Occipital lobe (tissue), 2 donors: ENCODE data around the gene KCNMA1. TPM values are rescaled to one million over a fixed set of nuclear protein-coding genes. Genes with fewer than 3 reads are reported as not detected.

Experiments used
- DNase-seq: peaks from one replicate; lab custom pipeline; 2025; lab: John Stamatoyannopoulos, UW
- total RNA-seq: library from RNA; depleted of rRNA; stranded (reverse); fragments of >200 nt; gene quantifications from one replicate; pipeline ENCODE4 v1.2.3, GENCODE V29; 2014

Gene KCNMA1
- total RNA-seq, 1 donor from 2014 or later: 43.0 TPM

- no peak for DNase-seq
Measured at GRCh38 chr10:77091597-77092165, 545.9 kb downstream of the KCNMA1 start.

- no peak for DNase-seq
Measured at GRCh38 chr10:77090381-77091356, 546.9 kb downstream of the KCNMA1 start.

GRCh38 chr10:77087366-77087765 lies 550.2 kb downstream of the KCNMA1 start:
- DNase-seq: no peak

- DNase-seq: no peak
Measured at GRCh38 chr10:77086081-77086480, 551.5 kb downstream of the KCNMA1 start.

- no peak for DNase-seq
Measured at GRCh38 chr10:77085344-77085743, 552.3 kb downstream of the KCNMA1 start.

GRCh38 chr10:77084431-77085144 lies 553.0 kb downstream of the KCNMA1 start:
- peak; percentile 46 for DNase-seq

- no peak for DNase-seq
Measured at GRCh38 chr10:77082601-77083252, 554.9 kb downstream of the KCNMA1 start.

GRCh38 chr10:77081481-77081891 lies 556.1 kb downstream of the KCNMA1 start:
- DNase-seq: no peak

- DNase-seq: no peak
Measured at GRCh38 chr10:77080361-77081027, 557.1 kb downstream of the KCNMA1 start.

- DNase-seq: no peak
Measured at GRCh38 chr10:77079592-77080300, 557.9 kb downstream of the KCNMA1 start.

GRCh38 chr10:77077316-77077945 lies 560.2 kb downstream of the KCNMA1 start:
- DNase-seq: no peak

- DNase-seq: no peak
Measured at GRCh38 chr10:77075926-77076325, 561.7 kb downstream of the KCNMA1 start.

GRCh38 chr10:77074104-77074624 lies 563.4 kb downstream of the KCNMA1 start:
- no peak for DNase-seq

- DNase-seq: no peak
Measured at GRCh38 chr10:77073663-77073960, 564.0 kb downstream of the KCNMA1 start.

- DNase-seq: no peak
Measured at GRCh38 chr10:77072836-77073662, 564.6 kb downstream of the KCNMA1 start.

GRCh38 chr10:77072361-77072835 lies 565.2 kb downstream of the KCNMA1 start:
- DNase-seq: no peak

- no peak for DNase-seq
Measured at GRCh38 chr10:77071956-77072355, 565.7 kb downstream of the KCNMA1 start.

GRCh38 chr10:77071001-77071511 lies 566.6 kb downstream of the KCNMA1 start:
- no peak for DNase-seq

- no peak for DNase-seq
Measured at GRCh38 chr10:77070346-77070745, 567.3 kb downstream of the KCNMA1 start.
